Adipocyte (in vitro differentiated cells): Measurements from ENCODE around the gene AQP9.

Source experiments
- DNase-seq: peaks from one replicate; pipeline ENCODE4 v3.0.0-alpha.2; 2015; ENCODE audit warnings: low read depth
- H3K27me3 ChIP-seq: replicated peaks from 2 replicates; pipeline ENCODE4 v1.7.0; 2013; ENCODE audit warnings: mild to moderate bottlenecking, low read length, moderate library complexity; ENCODE audit not compliant: control insufficient read depth, insufficient read depth
- H3K36me3 ChIP-seq: 2 replicates; pipeline ENCODE4 v1.7.0; 2013; ENCODE audit warnings: low read length, mild to moderate bottlenecking, moderate library complexity; ENCODE audit not compliant: control insufficient read depth, insufficient read depth, severe bottlenecking
- H3K4me1 ChIP-seq: 2 replicates; pipeline ENCODE4 v1.7.0; 2013; ENCODE audit warnings: mild to moderate bottlenecking, low read length, moderate library complexity; ENCODE audit not compliant: control insufficient read depth, insufficient read depth
- H3K4me3 ChIP-seq: 2 replicates; pipeline ENCODE4 v1.7.0; 2013; ENCODE audit warnings: mild to moderate bottlenecking, low read length, moderate library complexity
- H3K9ac ChIP-seq: 2 replicates; pipeline ENCODE4 v1.7.0; 2013; ENCODE audit warnings: mild to moderate bottlenecking, low read length, moderate library complexity
- H3K9me3 ChIP-seq: 2 replicates; pipeline ENCODE4 v1.7.0; 2013; ENCODE audit warnings: mild to moderate bottlenecking, low read length, moderate library complexity; ENCODE audit not compliant: control insufficient read depth

Gene AQP9

GRCh38 chr15:58227706-58228543, 89.7 kb downstream of the AQP9 start:
- Histone ChIP-seq H3K4me3 (no peak overlapping the region), H3K36me3 (no peaks in the 10 kb centered on the region), H3K9me3 (no peaks in the 10 kb centered on the region), H3K4me1 (peaks cover 35% of the 10 kb centered on the region), H3K9ac (peak overlapping the region; percentile 43), H3K27me3 (no peaks in the 10 kb centered on the region)
- DNase-seq, result peak; percentile 90

GRCh38 chr15:58228718-58229117, 90.5 kb downstream of the AQP9 start:
- no peak overlapping the region for H3K4me3 ChIP-seq
- H3K9ac ChIP-seq, result peak overlapping the region; percentile 43
- H3K27me3 ChIP-seq, result no peaks in the 10 kb centered on the region
- peak; percentile 77 for DNase-seq
- no peaks in the 10 kb centered on the region for H3K9me3 ChIP-seq
- H3K4me1 ChIP-seq, result peaks cover 30% of the 10 kb centered on the region
- H3K36me3 ChIP-seq, result no peaks in the 10 kb centered on the region

GRCh38 chr15:58229297-58229768, 91.2 kb downstream of the AQP9 start:
- Histone ChIP-seq H3K9ac (no peak overlapping the region), H3K4me3 (no peak overlapping the region), H3K9me3 (no peaks in the 10 kb centered on the region), H3K36me3 (no peaks in the 10 kb centered on the region), H3K4me1 (peaks cover 24% of the 10 kb centered on the region), H3K27me3 (no peaks in the 10 kb centered on the region)
- peak; percentile 22 for DNase-seq

- DNase-seq, result no peak
- Histone ChIP-seq H3K36me3 (no peaks in the 10 kb centered on the region), H3K9ac (no peak overlapping the region), H3K4me3 (no peak overlapping the region), H3K9me3 (no peaks in the 10 kb centered on the region), H3K4me1 (peaks cover 21% of the 10 kb centered on the region), H3K27me3 (no peaks in the 10 kb centered on the region)
Observed at GRCh38 chr15:58232281-58233065, 94.3 kb downstream of the AQP9 start.

- no peak for DNase-seq
- H3K9ac ChIP-seq, result no peak overlapping the region
- peaks cover 15% of the 10 kb centered on the region for H3K4me1 ChIP-seq
- no peaks in the 10 kb centered on the region for H3K36me3 ChIP-seq
- no peaks in the 10 kb centered on the region for H3K9me3 ChIP-seq
- no peaks in the 10 kb centered on the region for H3K27me3 ChIP-seq
- no peak overlapping the region for H3K4me3 ChIP-seq
Observed at GRCh38 chr15:58233341-58233740, 95.2 kb downstream of the AQP9 start.
